GM21737 (cell line): ENCODE measurements around the gene SLC38A11.
"Not testable (repeated sequence)": the region's sequence is repeated elsewhere in the genome, so short reads cannot be mapped to it uniquely, and the experiment has no call there.

Source experiments
- ATAC-seq: cut with Tn5 transposase; IDR thresholded peaks from one replicate; pipeline ENCODE4 v1.9.1; 2021; ENCODE audit warnings: mild to moderate bottlenecking, moderate library complexity; ENCODE audit not compliant: unreplicated experiment

The SLC38A11 gene

GRCh38 chr2:164881524-164881923, 73.8 kb downstream of the SLC38A11 start:
- ATAC-seq, result no peak

DNA sequence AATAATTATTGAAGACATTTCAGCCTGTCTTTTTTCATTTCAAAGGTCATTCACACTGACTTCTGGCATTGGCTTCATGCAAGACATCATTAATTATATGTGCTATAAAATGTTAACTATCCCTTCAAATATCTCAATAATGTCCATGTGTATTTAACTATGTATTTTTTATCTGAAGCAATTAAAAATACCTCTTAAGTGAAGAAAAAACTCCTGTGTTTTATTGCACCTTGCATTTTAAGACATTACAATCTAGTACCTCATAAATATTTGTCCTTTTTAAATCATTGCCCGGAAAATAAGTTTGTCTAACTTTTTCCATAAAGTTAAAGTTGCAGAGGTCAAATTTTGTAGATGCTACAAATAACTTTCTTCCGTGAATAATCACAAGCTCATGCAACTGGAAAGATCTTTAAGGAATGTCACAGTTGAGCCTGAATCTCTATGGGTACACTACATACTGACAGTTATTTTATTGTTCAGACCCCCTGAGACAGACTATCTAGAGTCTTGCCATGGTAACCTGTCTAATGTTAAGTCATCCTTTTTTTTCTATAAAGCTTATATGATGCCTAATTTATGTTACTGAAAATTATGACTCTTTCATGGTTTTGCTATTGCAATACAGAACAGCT, 75.3 kb downstream of the SLC38A11 start:
- ATAC-seq, result no peak

DNA sequence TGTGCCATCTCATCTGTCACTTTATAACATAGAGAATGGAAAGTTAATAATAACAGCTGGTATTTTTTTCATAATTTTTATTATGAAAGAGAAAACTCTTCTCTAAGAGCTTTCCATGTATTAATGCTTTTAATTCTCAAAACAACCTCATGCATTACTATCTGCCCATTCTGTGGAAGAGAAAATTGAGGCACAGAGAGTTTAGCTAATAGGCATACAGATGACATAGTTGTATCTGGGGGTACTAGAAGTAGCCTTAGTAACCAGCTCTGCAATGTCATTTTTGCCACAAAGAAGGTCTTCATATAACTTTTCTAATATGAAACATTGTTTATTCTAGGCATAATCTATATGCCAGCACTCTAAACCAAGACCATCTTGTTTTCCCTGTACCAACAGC, 77.4 kb downstream of the SLC38A11 start:
- no peak for ATAC-seq

DNA sequence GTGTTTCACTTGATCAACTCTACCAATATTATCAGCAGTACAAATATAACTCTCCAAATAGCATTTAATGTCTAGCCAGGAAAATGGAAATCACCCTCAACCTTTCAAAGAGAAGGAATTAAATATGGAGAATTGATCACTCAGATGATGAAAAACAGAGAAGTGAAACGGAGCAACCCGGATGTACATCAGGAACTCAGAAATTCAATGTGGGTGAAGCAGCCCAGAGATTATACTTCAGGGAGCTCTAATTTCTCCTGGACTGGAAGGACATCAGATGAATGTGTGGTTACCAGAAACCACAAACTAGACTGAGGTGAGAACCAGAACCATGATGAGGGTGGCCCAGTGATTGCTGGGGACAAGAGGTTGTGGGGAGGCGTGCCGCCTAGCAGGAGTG, 78.2 kb downstream of the SLC38A11 start:
- ATAC-seq, result no peak

DNA sequence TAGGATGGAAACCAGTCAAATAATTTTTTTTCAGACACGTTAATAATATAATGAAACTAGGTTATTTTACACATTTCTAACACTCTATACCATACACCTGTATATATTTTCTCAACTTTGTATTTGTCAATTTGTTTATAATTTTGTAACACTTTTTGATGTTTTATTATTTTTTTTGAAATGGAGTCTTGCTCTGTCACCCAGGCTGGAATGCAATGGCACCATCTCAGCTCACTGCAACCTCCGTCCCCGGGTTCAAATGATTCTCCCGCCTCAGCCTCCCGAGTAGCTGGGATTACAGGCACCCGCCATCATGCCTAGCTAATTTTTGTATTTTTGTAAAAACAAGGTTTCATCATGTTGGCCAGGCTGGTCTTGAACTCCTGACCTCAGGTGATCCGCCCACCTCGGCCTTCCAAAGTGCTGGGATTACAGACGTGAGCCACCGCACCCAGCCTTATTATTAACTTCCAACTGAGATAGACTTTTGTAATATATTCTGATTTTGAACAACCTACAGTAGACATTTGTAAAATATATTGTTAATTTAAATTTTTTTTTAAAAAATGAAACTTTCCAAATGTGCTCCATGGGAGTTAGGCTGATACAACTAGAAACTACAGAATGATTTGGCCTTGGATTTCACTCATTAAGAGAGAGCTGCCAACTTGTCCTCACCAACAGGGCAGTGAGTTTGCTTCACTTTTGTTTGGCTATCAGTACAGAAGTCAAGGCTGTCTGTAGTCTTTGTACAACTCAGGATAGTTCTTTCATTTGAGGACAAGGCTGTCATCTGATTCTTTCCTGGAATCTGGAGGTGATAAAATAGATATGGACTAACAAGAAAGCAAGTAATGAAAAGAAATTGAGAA, 79.8 kb downstream of the SLC38A11 start:
- ATAC-seq, result no peak

- no peak for ATAC-seq
Measured at GRCh38 chr2:164873210-164873908, 82.0 kb downstream of the SLC38A11 start.

DNA sequence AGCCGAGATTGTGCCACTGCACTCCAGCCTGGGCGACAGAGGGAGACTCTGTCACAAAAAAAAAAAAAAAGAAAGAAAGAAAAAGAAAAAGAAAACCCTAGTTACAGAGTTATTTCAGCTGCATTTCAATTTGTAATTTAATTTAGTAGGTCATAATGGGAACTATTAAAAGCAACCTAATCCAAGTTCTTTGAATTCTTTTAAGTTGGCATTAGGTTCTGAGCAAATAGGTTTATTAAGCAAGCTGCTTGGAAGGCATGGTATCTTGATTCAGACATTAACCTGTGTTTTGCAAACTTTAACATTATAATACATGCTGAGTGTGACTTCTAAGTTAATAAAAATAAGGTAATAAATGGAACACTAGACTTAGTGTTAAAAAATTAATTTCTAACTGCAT, 83.9 kb downstream of the SLC38A11 start:
- ATAC-seq, result no peak

DNA sequence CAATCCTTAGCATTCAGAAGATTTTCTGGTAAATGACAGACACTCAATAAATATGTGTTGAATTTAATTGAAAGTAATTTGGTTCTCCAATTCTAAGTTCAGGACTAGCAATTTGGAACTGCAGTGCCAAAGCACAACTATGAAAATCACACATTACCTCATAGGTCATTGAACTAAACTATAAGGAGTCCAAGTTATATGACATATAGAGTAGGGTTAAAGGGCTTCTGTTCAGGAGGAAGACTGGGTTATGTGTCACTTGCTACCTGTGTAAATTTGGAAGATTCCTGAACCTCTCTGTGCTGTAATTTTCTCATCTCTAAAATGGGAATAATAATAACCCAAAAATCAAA, 85.9 kb downstream of the SLC38A11 start:
- no peak for ATAC-seq

GRCh38 chr2:164868563-164869419, 86.5 kb downstream of the SLC38A11 start:
- no peak for ATAC-seq

DNA sequence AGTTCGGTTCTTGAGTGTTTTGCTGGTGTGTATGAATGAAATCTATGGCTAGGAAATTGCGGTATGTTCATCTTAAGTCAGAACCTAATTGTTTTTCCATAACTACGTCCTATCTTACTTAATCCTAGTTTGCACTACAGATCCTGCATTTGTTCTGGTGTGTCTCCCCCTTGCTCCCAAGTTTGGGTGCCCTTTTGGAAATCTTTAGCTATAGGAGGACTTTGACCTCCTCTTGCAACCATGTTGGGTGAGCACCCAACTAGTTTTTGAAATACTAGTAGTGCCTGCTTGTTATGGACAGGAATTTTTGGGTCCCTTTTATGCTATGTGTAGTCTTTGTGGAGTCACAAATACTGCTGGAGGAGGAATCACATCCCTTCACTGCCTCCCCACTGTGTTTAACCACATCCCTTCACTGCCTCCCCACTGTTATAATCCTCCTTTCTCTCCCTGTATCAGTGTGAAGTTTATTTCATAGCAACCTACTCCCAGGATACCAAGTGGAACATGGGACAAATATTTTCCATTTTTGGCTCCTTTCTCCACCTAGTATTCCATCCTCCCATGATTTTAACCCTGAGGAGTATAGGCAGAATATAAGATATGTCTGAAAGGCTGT, 87.4 kb downstream of the SLC38A11 start:
- ATAC-seq, result no peak

DNA sequence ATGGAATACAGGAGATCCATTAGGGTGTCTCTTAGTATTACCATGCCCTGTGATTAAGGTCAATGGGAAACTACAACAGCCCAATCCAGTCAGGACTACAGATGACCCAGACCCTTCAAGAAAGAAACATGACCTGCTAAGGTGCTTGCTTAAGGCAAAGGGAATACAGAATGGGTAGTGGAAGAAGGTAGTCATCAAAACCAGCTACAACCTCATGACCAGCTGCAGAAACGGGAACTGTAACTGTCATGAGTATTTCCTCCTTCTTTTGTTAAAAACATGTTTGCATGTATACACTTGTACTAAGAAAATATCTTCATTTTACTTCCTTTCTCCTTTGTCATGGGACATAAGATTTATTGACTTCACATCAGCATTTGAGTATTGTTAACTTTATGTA, 88.9 kb downstream of the SLC38A11 start:
- not testable (repeated sequence) for ATAC-seq

- ATAC-seq, result no peak
Measured at GRCh38 chr2:164860694-164861042, 94.7 kb downstream of the SLC38A11 start.

DNA sequence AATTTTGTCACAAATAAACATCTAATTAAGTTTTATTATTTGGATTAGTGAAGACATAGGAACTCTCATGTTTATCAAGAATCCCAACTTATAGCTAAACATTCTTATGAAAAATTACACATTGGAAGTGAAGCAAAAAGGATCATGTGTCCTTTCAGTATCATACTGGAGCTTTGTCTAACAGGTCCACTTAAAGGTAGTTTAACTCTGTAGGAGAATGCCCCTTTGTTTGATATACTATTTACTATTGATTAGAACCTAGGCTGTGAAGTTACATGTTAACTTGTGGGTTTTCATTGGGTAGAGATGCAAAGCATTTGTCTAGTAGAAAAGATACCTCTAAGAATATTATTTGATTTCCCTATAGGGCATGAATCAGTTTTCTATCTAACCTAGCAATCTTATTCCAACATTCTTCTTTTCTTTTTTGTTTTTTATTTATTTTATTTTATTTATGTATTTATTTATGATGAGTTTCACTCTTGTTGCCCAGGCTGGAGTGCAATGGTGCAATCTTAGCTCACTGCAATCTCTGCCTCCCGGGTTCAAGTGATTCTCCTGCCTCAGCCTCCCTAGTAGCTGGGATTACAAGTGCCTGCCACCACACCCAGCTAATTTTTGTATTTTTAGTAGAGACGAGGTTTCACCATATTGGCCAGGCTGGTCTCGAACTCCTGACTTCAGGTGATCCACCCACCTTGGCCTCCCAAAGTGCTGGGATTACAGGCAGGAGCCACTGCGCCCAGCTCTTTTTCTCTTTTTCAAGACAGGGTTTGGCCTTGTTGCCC, 95.2 kb downstream of the SLC38A11 start:
- ATAC-seq, result not testable (repeated sequence)

- no peak for ATAC-seq
Measured at GRCh38 chr2:164859251-164859818, 96.0 kb downstream of the SLC38A11 start.

GRCh38 chr2:164852086-164852485, 103.2 kb downstream of the SLC38A11 start:
- ATAC-seq, result no peak

GRCh38 chr2:164850235-164850634, 105.1 kb downstream of the SLC38A11 start:
- no peak for ATAC-seq

DNA sequence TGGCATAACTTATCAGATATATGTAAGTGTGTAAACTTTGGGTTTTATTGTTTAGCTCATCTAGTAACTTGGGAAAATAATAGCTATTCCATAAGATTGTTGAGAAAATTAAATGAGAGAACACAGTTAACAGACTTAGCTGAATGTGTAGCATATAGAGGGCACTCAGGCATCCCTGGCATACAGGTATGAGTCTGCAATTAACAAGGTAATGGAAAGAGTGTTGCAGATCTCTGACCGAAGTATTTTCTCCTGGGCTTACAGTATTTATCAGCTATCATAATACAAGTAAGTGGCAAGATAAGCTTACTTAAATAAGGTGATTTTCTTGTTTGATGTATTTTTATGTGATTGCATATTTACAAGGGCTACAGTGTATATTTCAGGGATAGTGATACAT, 105.8 kb downstream of the SLC38A11 start:
- ATAC-seq, result no peak

DNA sequence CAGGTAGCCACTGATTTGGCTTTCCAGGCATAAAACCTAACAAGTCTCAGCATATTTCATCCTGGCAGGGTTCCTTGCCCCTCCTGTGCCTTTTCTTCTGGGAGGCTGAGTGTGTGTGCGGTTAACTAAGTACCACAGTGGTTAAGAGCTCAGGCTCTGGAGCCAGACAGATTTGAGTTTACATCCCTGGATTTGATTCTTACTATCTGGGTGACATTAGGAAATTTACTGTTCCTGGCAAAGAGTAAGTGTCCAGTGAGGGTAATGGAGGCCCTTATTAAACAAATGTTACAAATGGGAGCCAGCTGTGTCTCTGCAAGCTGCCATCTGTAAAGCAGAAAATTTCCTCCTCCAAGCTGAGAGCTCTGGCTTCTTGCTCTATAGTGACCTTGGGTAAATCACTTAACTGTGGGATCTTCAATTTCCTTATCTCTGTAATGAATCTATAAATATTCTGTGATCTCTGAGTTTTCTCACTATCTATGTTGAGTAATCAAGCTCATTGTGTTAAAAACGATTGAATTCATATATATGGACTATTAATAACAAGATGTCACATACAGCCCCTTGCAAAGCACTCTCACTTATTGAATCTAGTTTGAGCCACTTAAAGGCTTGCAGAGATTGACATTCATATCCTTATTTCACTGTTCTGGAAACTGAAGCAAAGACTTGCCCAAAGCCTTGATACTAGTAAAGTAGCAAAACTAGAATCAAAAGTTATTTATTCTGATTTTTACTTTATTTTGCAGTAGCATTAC, 107.2 kb downstream of the SLC38A11 start:
- ATAC-seq, result no peak

DNA sequence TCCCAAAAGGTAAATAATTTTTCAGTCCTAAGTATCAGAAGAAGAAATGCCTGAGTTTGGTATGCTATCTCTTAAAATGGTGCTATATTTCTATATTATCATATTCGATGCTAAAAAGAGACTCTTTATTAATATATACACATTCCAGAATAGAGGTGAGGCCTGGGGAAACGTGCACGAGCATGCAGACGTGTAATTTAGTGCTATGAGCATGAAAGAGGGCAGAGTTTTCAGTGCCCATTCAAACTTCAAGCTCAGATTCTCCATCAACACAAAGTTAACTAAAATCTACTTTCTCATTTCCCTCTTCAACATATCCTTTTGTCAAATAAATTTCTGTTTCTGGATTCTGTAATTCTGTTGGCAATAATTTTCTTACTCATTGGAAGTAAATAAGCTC, 108.0 kb downstream of the SLC38A11 start:
- ATAC-seq, result no peak
